Mammary epithelial cell (primary cell): Measurements from ENCODE around the gene A1BG.

Experiments
- CTCF ChIP-seq, 2 donors: IDR thresholded peaks in 1 of 2; conservative IDR thresholded peaks in 1 of 2; 2 replicates each; pipeline ENCODE4 v1.5.1; 2011 to 2012; ENCODE audit warnings: inconsistent platforms in 2 of 2, low read length in 2 of 2, mild to moderate bottlenecking in 2 of 2, control low read depth in 1 of 2, low read depth in 1 of 2; ENCODE audit not compliant: insufficient read depth in 1 of 2; ENCODE audit errors: extremely low read depth in 1 of 2
- EZH2 ChIP-seq: IDR thresholded peaks from 2 replicates; pipeline ENCODE4 v1.6.1; 2012; ENCODE audit warnings: low read length, inconsistent platforms, borderline replicate concordance

- TF ChIP-seq EZH2 (no peak), CTCF (conservative IDR thresholded peaks at IDR 0.05 in 1 of 2, IDR thresholded peaks at IDR 0.05 in 1 of 2; ENCODE audit: extremely low read depth in 1 of 2, insufficient read depth in 1 of 2, low read depth in 1 of 2, low read length in 2 of 2) (no peak)
Measured at GRCh38 chr19:58398087-58398486, 44.8 kb upstream of the A1BG start.
